GM12878 (cell line): ENCODE data around the gene CFAP97. TPM values are rescaled to one million over a fixed set of nuclear protein-coding genes. Genes with fewer than 3 reads are reported as not detected.

Experiments
- ATAC-seq: fragments of 200-7000 bp; cut with Tn5 transposase; 3 replicates; pipeline ENCODE4 v1.9.1; 2020; ENCODE audit warnings: mild to moderate bottlenecking, moderate library complexity
- BruUV-seq: library from RNA; stranded (reverse); fragments of 400-500 nt; replicated peaks from 2 replicates; lab custom pipeline; 2021; lab: Mats Ljungman, UMichigan
- CTCF ChIA-PET: fragments of 300-600 bp; sonication (Branson Sonifier 250); formaldehyde crosslinking; extraction: SDS; loops from one replicate; lab custom pipeline; 2021; ENCODE audit warnings: inconsistent platforms; lab: Yijun Ruan, JAX
- POLR2A ChIA-PET: fragments of 350-600 bp; formaldehyde crosslinking; extraction: SDS; loops from one replicate; lab custom pipeline; 2021; ENCODE audit warnings: inconsistent platforms; lab: Charles Lee
- RAD21 ChIA-PET: fragments of 300-600 bp; sonication (Branson Sonifier 250); formaldehyde crosslinking; loops from one replicate; lab custom pipeline; 2023; ENCODE audit warnings: antibody characterized with exemption; ENCODE audit not compliant: unreplicated experiment; lab: Charles Lee
- SMC1A ChIA-PET: fragments of 300-600 bp; sonication (Branson Sonifier 250); formaldehyde crosslinking; loops from one replicate; lab custom pipeline; 2023; ENCODE audit not compliant: unreplicated experiment, uncharacterized antibody; lab: Charles Lee
- DNase-seq: peaks from one replicate; pipeline ENCODE4 v3.0.0-alpha.2; 2011; ENCODE audit warnings: low read depth, low spot score
- FAIRE-seq: peaks from 3 replicates; lab custom pipeline; 2011; peaks lifted over from hg19 to GRCh38; lab: Jason Lieb, UNC
- H2AFZ ChIP-seq: 2 replicates; pipeline ENCODE4 v1.6.0; 2011; ENCODE audit warnings: low read depth, low read length, control low read depth; ENCODE audit not compliant: control insufficient read depth
- H3K27ac ChIP-seq: 2 replicates; pipeline ENCODE4 v1.5.1; 2011; ENCODE audit warnings: control low read depth; ENCODE audit not compliant: control insufficient read depth, insufficient read depth
- H3K27me3 ChIP-seq, 2 experiments: replicated peaks in 1 of 2; 2 replicates each; pipeline versions ENCODE4 v1.6.0 to v1.6.1; 2011; ENCODE audit warnings: low read length in 1 of 2; ENCODE audit not compliant: control insufficient read depth in 2 of 2, insufficient read depth in 2 of 2
- H3K36me3 ChIP-seq, 2 experiments: 2 replicates each; pipeline ENCODE4 v1.5.1; 2011; ENCODE audit warnings: low read length in 1 of 2; ENCODE audit not compliant: control insufficient read depth in 2 of 2, insufficient read depth in 2 of 2
- H3K4me1 ChIP-seq: 2 replicates; pipeline ENCODE4 v1.6.1; 2011; ENCODE audit warnings: mild to moderate bottlenecking, low read length, moderate library complexity, mixed read lengths; ENCODE audit not compliant: control insufficient read depth, insufficient read depth
- H3K4me2 ChIP-seq: 2 replicates; pipeline ENCODE4 v1.6.0; 2011; ENCODE audit warnings: control low read depth; ENCODE audit not compliant: control insufficient read depth, insufficient read depth
- H3K4me3 ChIP-seq: fragments of 200-600 bp; sonication (generic); 2 replicates; pipeline ENCODE4 v1.5.1; 2016
- H3K79me2 ChIP-seq: 2 replicates; pipeline ENCODE4 v1.6.0; 2011; ENCODE audit warnings: low read length; ENCODE audit not compliant: control insufficient read depth, insufficient read depth
- H3K9ac ChIP-seq: 2 replicates; pipeline ENCODE4 v1.8.0; 2011; ENCODE audit warnings: low read length, control low read depth, mixed read lengths; ENCODE audit not compliant: control insufficient read depth, insufficient read depth
- H3K9me3 ChIP-seq: replicated peaks from 3 replicates; pipeline ENCODE4 v1.5.1; 2011; ENCODE audit warnings: mild to moderate bottlenecking, low read length; ENCODE audit not compliant: control insufficient read depth, insufficient read depth
- H4K20me1 ChIP-seq: 2 replicates; pipeline ENCODE4 v1.6.0; 2011; ENCODE audit not compliant: control insufficient read depth, insufficient read depth
- CBFB ChIP-seq: IDR thresholded peaks from 2 replicates; pipeline ENCODE4 v1.6.1; 2016; ENCODE audit warnings: antibody characterized with exemption, low read depth
- CHD2 ChIP-seq: IDR thresholded peaks from 2 replicates; pipeline ENCODE4 v1.6.1; 2011; ENCODE audit warnings: low read depth, low read length, improper control_type of control experiment, borderline replicate concordance
- EED ChIP-seq: sonication (generic); IDR thresholded peaks from 2 replicates; pipeline ENCODE4 v1.6.1; 2016; ENCODE audit warnings: antibody characterized with exemption, low read depth
- JUND ChIP-seq: IDR thresholded peaks from 2 replicates; pipeline ENCODE4 v1.6.1; 2012; ENCODE audit warnings: low read depth, mild to moderate bottlenecking, low read length, improper control_type of control experiment, moderate library complexity
- KLF5 ChIP-seq: fragments of 450-650 bp; IDR thresholded peaks from 2 replicates; pipeline ENCODE4 v1.6.1; 2014; ENCODE audit warnings: mild to moderate bottlenecking; ENCODE audit not compliant: partially characterized antibody
- NR2C2 ChIP-seq: IDR thresholded peaks from 2 replicates; pipeline ENCODE4 v1.6.1; 2011; ENCODE audit warnings: borderline replicate concordance, low read depth; ENCODE audit not compliant: control insufficient read depth, insufficient read length
- POLR2AphosphoS5 ChIP-seq: IDR thresholded peaks from 2 replicates; pipeline ENCODE4 v1.6.1; 2011; ENCODE audit warnings: mild to moderate bottlenecking, low read length, inconsistent platforms
- PRDM15 ChIP-seq: fragments of 450-650 bp; formaldehyde crosslinking; IDR thresholded peaks from 2 replicates; pipeline ENCODE4 v1.4.0; 2020; ENCODE audit warnings: mild to moderate bottlenecking, moderate library complexity
- RAD51 ChIP-seq: fragments of 450-650 bp; IDR thresholded peaks from 2 replicates; pipeline ENCODE4 v1.6.1; 2016; ENCODE audit warnings: moderate library complexity, mild to moderate bottlenecking, inconsistent platforms
- RB1 ChIP-seq: fragments of 450-650 bp; formaldehyde crosslinking; IDR thresholded peaks from 2 replicates; pipeline ENCODE4 v1.6.1; 2017; ENCODE audit warnings: mild to moderate bottlenecking, borderline replicate concordance
- RELA ChIP-seq: fragments of 450-650 bp; IDR thresholded peaks from 2 replicates; pipeline ENCODE4 v1.8.0; 2014; ENCODE audit warnings: borderline replicate concordance; ENCODE audit not compliant: partially characterized antibody
- RFX5 ChIP-seq: IDR thresholded peaks from 2 replicates; pipeline ENCODE4 v1.6.1; 2011; ENCODE audit warnings: low read depth, low read length, improper control_type of control experiment
- SRF ChIP-seq, 2 experiments: IDR thresholded peaks; 2 replicates each; pipeline ENCODE4 v1.6.1; 2011; ENCODE audit warnings: low read depth in 2 of 2, low read length in 2 of 2, mild to moderate bottlenecking in 1 of 2, moderate library complexity in 1 of 2
- ZNF207 ChIP-seq: fragments of 450-650 bp; IDR thresholded peaks from 2 replicates; pipeline ENCODE4 v1.6.1; 2014; ENCODE audit warnings: antibody characterized with exemption, mild to moderate bottlenecking, borderline replicate concordance
- whole genome bisulfite sequencing: methylation state at CpG from one replicate; pipeline ENCODE4 v1.1.6; 2016; ENCODE audit warnings: low lambda C conversion rate; ENCODE audit not compliant: insufficient replicate concordance, insufficient coverage; ENCODE audit errors: missing lambda C conversion rate; 5-methylcytosine and 5-hydroxymethylcytosine counted together
- in situ Hi-C: fragments of 300-500 bp; cut with MboI; formaldehyde crosslinking; loops from 9 replicates; pipeline ENCODE4 v1.14.3; 2018; ENCODE audit warnings: mixed read lengths
- intact Hi-C: fragments of 100-400 bp; cut with micrococcal nuclease; formaldehyde crosslinking; loops from one replicate; pipeline ENCODE4 v1.14.2; 2022; ENCODE audit not compliant: unreplicated experiment
- polyA plus RNA-seq, 11 experiments: library from polyadenylated mRNA; depleted of rRNA in 4 of 11; unstranded in 6 of 11; stranded (reverse) in 5 of 11; fragments of >200 nt; fragmentation: Nextera tagmentation in 4 of 11; fragmentation: Illumina TruSeq in 1 of 11; extraction: Ambion mirVana in 4 of 11; extraction: Trizol in 1 of 11; gene quantifications; 1 replicate in 1 of 11; 2 replicates in 10 of 11; pipeline versions ENCODE4 v1.2.1 to v1.2.3, GENCODE V29; 2011 to 2016; ENCODE audit warnings: inconsistent platforms in 2 of 11, missing spikeins in 2 of 11, low read depth in 1 of 11
- total RNA-seq, 4 experiments: library from RNA; depleted of rRNA in 3 of 4; stranded (reverse); fragments of >200 nt in 3 of 4; fragmentation: Illumina TruSeq in 1 of 4; extraction: Trizol in 1 of 4; gene quantifications; 2 replicates each; pipeline versions ENCODE4 v1.2.1 to v1.2.3, GENCODE V29; 2013 to 2021
- TF ChIP-seq, protein P1 (sequence below): fragments of 450-650 bp; IDR thresholded peaks from 2 replicates; pipeline ENCODE4 v1.6.1; 2017; ENCODE audit warnings: mild to moderate bottlenecking
- TF ChIP-seq, protein P2 (sequence below): IDR thresholded peaks from 2 replicates; pipeline ENCODE4 v1.6.1; 2011; ENCODE audit warnings: borderline replicate concordance, low read depth, mild to moderate bottlenecking, moderate library complexity, low read length; ENCODE audit not compliant: insufficient read depth, poor library complexity, severe bottlenecking

The CFAP97 gene
- total and polyA plus RNA-seq, 10 of the 15 experiments (the other 5 are each of a cell fraction or from before 2014, with no cell fraction given) = 26.4 to 62.7 (median 48.0) TPM

DNA sequence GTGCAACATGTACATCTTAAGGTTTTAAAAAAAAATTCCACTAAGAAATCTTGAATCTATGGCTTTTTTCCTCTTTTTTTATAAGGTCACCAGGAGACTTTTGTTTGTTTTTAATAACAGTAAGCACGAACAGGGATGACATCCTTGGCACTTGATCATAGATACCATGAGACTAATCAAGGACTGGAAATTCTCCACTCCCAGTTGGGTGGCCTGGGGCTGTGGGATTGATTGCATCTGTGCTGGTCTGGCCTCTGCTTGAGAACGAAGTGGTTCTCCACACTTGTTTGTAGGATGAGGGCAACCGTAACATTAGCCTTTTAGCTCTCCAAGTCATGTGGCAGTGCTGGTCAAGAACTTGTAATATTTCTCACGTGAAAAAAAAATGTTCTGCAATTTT is 41.0 kb upstream of the CFAP97 start:
- DNase-seq = no peak
- no peak overlapping the region for H3K9ac ChIP-seq
- intact Hi-C loops = no loop called here
- no peak for TF ChIP-seq KLF5
- no peak for TF ChIP-seq CBFB
- no peak for TF ChIP-seq RAD51
- no peak for TF ChIP-seq NR2C2
- no peak for TF ChIP-seq POLR2AphosphoS5
- no peak for TF ChIP-seq RELA
- TF ChIP-seq CHD2 = no peak
- TF ChIP-seq, protein P1, sequence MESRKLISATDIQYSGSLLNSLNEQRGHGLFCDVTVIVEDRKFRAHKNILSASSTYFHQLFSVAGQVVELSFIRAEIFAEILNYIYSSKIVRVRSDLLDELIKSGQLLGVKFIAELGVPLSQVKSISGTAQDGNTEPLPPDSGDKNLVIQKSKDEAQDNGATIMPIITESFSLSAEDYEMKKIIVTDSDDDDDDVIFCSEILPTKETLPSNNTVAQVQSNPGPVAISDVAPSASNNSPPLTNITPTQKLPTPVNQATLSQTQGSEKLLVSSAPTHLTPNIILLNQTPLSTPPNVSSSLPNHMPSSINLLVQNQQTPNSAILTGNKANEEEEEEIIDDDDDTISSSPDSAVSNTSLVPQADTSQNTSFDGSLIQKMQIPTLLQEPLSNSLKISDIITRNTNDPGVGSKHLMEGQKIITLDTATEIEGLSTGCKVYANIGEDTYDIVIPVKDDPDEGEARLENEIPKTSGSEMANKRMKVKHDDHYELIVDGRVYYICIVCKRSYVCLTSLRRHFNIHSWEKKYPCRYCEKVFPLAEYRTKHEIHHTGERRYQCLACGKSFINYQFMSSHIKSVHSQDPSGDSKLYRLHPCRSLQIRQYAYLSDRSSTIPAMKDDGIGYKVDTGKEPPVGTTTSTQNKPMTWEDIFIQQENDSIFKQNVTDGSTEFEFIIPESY = no peak
- TF ChIP-seq, protein P2, sequence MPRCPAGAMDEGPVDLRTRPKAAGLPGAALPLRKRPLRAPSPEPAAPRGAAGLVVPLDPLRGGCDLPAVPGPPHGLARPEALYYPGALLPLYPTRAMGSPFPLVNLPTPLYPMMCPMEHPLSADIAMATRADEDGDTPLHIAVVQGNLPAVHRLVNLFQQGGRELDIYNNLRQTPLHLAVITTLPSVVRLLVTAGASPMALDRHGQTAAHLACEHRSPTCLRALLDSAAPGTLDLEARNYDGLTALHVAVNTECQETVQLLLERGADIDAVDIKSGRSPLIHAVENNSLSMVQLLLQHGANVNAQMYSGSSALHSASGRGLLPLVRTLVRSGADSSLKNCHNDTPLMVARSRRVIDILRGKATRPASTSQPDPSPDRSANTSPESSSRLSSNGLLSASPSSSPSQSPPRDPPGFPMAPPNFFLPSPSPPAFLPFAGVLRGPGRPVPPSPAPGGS = no peak
- TF ChIP-seq RFX5 = no peak
- TF ChIP-seq RB1 = no peak
- no peak for TF ChIP-seq JUND
- no peak for TF ChIP-seq ZNF207
- TF ChIP-seq PRDM15 (CRISPR knock-in tag) = no peak
- no peak for TF ChIP-seq EED
- no peak for TF ChIP-seq SRF (IDR thresholded peaks at IDR 0.05; ENCODE audit: low read depth in 2 of 2, low read length in 2 of 2)
- TF ChIP-seq, all 136 proteins: peak for 0
- no peaks in the 10 kb centered on the region; the same call in 1 of the 2 replicates for H4K20me1 ChIP-seq
- WGBS = 86% methylated on average over 4 of the region's 4 CpGs
- SMC1A ChIA-PET = interaction anchor here (0.8 to 3.3 kb wide), 2 partner anchors 12 kb away, joined by 3 to 14 read pairs; no protein-coding TSS in a partner anchor
- RAD21 ChIA-PET = no interaction called here
- no peak overlapping the region for H3K4me2 ChIP-seq
- no peak overlapping the region for H3K27ac ChIP-seq
- no peak overlapping the region for H2AFZ ChIP-seq
- no peak for ATAC-seq
- in situ Hi-C loops = no loop called here
- H3K36me3 ChIP-seq = peaks cover 0 to 9% of the 10 kb centered on the region in 2 experiments; a peak in 3 of 4 replicates
- no peak overlapping the region for H3K4me3 ChIP-seq
- CTCF ChIA-PET = interaction anchor here (0.6 to 0.7 kb wide), 2 partner anchors 11 to 1061 kb away, joined by 3 read pairs; no protein-coding TSS in a partner anchor
- FAIRE-seq = no peak
- no peaks in the 10 kb centered on the region for H3K9me3 ChIP-seq
- no TSS peak for BruUV-seq
- peaks cover 5% of the 10 kb centered on the region for H3K4me1 ChIP-seq
- peaks cover 69% of the 10 kb centered on the region for H3K79me2 ChIP-seq
- POLR2A ChIA-PET = no interaction called here
- no peaks in the 10 kb centered on the region for H3K27me3 ChIP-seq
